HL-60 (cell line): ENCODE data around the gene EPS8L1.

Experiments used
- DNase-seq, 2 experiments: peaks; one replicate each; pipeline ENCODE4 v3.0.0-alpha.2; 2010 to 2020; ENCODE audit warnings: low read depth in 1 of 2, low spot score in 1 of 2
- H3K27ac ChIP-seq: fragments of 250-450 bp; sonication (Bioruptor Pico); replicated peaks from 2 replicates; pipeline ENCODE4 v1.5.1; 2020; ENCODE audit warnings: mild to moderate bottlenecking, moderate library complexity
- H3K27me3 ChIP-seq: fragments of 250-450 bp; sonication (Bioruptor Pico); 2 replicates; pipeline ENCODE4 v1.5.1; 2021; ENCODE audit warnings: mild to moderate bottlenecking, moderate library complexity; ENCODE audit not compliant: insufficient read depth, poor library complexity, severe bottlenecking
- H3K4me3 ChIP-seq: replicated peaks from 2 replicates; pipeline ENCODE4 v1.5.1; 2011; ENCODE audit warnings: mild to moderate bottlenecking, control low read depth, low read length; ENCODE audit not compliant: insufficient read depth
- GABPA ChIP-seq: IDR thresholded peaks from 2 replicates; pipeline ENCODE4 v1.6.1; 2012; ENCODE audit warnings: low read depth
- POLR2AphosphoS5 ChIP-seq: IDR thresholded peaks from 2 replicates; pipeline ENCODE4 v1.6.1; 2012; ENCODE audit warnings: low read depth
- SPI1 ChIP-seq: IDR thresholded peaks from 2 replicates; pipeline ENCODE4 v1.6.1; 2012; ENCODE audit warnings: low read depth, mild to moderate bottlenecking, borderline replicate concordance
- TF ChIP-seq, protein P1 (sequence below): IDR thresholded peaks from 2 replicates; pipeline ENCODE4 v1.6.1; 2012; ENCODE audit warnings: low read depth; ENCODE audit not compliant: insufficient replicate concordance
- TF ChIP-seq, protein P2 (sequence below): IDR thresholded peaks from one replicate; pipeline ENCODE4 v1.5.1; 2011; ENCODE audit warnings: low read length, control low read depth, inconsistent platforms; ENCODE audit not compliant: insufficient read depth

The EPS8L1 gene

DNA sequence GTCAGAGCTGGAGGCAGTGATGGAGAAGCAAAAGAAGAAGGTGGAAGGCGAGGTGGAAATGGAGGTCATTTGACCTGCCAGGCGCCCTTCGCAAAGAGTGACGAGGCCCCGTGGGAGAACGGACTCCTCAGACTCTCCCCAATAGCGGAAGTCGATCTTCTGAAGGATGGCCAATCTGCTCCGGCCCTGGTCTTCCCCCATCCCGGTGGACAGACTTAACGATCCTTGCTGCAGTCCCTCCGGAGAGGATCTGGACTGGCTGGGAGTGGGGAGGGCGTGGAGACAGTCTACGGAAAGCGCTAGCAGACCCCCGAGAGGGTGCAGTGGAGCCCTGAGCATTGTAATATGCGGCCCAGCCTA lies 11.9 kb downstream of the EPS8L1 start:
- no peak for TF ChIP-seq POLR2AphosphoS5
- TF ChIP-seq SPI1, result no peak
- TF ChIP-seq, protein P1, sequence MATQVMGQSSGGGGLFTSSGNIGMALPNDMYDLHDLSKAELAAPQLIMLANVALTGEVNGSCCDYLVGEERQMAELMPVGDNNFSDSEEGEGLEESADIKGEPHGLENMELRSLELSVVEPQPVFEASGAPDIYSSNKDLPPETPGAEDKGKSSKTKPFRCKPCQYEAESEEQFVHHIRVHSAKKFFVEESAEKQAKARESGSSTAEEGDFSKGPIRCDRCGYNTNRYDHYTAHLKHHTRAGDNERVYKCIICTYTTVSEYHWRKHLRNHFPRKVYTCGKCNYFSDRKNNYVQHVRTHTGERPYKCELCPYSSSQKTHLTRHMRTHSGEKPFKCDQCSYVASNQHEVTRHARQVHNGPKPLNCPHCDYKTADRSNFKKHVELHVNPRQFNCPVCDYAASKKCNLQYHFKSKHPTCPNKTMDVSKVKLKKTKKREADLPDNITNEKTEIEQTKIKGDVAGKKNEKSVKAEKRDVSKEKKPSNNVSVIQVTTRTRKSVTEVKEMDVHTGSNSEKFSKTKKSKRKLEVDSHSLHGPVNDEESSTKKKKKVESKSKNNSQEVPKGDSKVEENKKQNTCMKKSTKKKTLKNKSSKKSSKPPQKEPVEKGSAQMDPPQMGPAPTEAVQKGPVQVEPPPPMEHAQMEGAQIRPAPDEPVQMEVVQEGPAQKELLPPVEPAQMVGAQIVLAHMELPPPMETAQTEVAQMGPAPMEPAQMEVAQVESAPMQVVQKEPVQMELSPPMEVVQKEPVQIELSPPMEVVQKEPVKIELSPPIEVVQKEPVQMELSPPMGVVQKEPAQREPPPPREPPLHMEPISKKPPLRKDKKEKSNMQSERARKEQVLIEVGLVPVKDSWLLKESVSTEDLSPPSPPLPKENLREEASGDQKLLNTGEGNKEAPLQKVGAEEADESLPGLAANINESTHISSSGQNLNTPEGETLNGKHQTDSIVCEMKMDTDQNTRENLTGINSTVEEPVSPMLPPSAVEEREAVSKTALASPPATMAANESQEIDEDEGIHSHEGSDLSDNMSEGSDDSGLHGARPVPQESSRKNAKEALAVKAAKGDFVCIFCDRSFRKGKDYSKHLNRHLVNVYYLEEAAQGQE, result no peak
- TF ChIP-seq, protein P2, sequence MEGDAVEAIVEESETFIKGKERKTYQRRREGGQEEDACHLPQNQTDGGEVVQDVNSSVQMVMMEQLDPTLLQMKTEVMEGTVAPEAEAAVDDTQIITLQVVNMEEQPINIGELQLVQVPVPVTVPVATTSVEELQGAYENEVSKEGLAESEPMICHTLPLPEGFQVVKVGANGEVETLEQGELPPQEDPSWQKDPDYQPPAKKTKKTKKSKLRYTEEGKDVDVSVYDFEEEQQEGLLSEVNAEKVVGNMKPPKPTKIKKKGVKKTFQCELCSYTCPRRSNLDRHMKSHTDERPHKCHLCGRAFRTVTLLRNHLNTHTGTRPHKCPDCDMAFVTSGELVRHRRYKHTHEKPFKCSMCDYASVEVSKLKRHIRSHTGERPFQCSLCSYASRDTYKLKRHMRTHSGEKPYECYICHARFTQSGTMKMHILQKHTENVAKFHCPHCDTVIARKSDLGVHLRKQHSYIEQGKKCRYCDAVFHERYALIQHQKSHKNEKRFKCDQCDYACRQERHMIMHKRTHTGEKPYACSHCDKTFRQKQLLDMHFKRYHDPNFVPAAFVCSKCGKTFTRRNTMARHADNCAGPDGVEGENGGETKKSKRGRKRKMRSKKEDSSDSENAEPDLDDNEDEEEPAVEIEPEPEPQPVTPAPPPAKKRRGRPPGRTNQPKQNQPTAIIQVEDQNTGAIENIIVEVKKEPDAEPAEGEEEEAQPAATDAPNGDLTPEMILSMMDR, result no peak
- TF ChIP-seq GABPA, result no peak
- no peak for DNase-seq
- no peak overlapping the region for H3K4me3 ChIP-seq
- peaks cover 18% of the 10 kb centered on the region for H3K27me3 ChIP-seq
- no peak overlapping the region for H3K27ac ChIP-seq

DNA sequence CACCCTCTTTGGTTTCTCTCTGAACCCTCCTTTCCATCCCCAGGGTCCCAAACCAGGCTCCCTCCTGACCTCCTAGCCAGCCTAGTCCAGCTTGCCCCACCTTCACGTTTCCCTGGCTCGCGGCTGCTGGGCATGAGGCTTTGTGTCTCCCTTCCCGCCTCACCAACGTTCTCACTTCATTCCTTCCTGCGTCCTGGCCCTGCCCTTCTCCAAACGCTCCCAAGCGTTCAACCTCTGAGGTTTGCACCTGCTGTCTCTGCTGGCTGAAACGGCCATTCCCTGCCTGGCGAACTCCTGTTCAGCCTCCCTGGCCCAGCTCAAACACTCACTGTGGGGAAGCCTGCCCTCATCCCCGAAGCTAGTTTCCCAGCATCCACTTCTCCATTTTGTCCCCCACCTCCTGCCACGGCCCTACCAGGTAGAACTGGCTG lies 12.4 kb downstream of the EPS8L1 start:
- peaks cover 16% of the 10 kb centered on the region for H3K27me3 ChIP-seq
- 0 out of 2 replicates have a peak, but pooled peaks have one; percentile 1 for TF ChIP-seq SPI1
- TF ChIP-seq, protein P1, result no peak
- no peak overlapping the region for H3K27ac ChIP-seq
- no peak overlapping the region for H3K4me3 ChIP-seq
- no peak for DNase-seq

DNA sequence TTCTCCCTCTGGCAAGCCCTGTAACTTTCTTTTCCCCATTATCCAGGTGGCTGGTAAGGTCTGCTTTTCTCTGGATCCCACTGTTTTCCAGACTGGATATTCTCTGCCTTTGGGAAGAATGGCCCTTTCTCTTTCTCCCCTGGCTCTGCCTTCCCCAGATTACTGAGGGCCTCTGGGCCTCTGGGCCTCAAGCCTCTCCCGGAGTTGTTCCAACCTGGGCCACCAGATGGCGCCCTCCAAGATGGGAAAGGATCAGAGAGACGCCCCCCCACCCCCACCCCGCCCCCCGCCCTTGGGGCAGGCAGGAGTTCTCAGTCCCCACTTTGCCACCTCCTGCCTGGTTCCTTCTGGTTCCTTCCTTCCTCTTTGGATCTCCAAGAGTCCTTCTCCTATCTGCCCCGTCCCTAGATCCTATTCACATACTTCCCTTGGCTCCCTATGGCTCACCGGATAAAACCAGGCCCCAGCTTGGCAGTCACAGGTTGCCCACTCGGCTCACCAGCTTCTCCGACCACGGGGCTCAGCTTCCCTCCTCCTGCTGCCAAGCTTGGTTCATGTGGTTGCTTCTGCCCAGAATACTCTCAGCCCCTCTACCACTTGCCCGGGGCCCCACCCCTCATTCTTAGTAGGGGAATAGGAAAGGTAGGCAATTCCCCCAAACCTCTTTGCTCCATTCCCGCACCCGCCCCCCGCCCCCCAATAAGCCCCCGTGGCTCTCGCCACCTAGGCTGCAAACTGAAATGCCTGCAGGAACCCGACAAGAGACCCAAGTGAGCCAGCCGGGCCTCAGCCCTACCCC lies 13.1 kb downstream of the EPS8L1 start:
- no peak overlapping the region for H3K27ac ChIP-seq
- TF ChIP-seq GABPA, result no peak
- TF ChIP-seq, protein P2, result peak; percentile 32
- no peak for TF ChIP-seq POLR2AphosphoS5
- TF ChIP-seq SPI1, result 0 out of 2 replicates have a peak, but pooled peaks have one; percentile 0
- H3K27me3 ChIP-seq, result peaks cover 14% of the 10 kb centered on the region
- DNase-seq, result peak in 1 of 2 experiments; percentile 73
- no peak overlapping the region for H3K4me3 ChIP-seq

DNA sequence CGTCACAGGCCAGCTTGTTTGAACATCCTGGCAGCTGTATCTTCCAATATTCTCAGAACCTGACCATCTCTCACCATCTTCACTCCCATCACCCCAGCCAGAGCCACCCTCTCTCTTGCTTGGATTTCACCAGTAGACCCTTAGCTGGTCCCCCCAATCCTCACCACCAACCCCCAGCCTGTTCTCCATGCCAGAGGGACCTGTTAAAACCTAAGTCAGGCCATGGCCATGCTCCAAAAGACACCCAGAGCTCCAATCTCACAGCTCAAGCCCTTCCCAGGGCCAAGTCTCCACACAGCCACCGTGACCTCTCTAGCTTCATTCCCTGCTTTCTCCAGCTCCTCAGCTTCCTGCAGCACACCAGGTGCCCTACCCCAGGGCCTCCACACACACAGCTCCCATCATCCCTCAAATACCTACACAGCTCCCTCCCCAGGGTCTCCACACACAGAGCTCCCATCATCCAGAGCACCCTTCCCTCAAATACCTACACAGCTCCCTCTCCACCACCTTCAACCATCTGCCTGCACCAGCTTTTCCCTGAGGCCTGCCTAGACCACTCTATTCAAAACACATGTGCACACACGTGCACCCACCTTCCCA lies 13.8 kb downstream of the EPS8L1 start:
- TF ChIP-seq, protein P1, result no peak
- TF ChIP-seq SPI1 (no peak), GABPA (no peak)
- H3K27ac ChIP-seq, result no peak overlapping the region
- DNase-seq, result no peak
- H3K4me3 ChIP-seq, result no peak overlapping the region
- peaks cover 12% of the 10 kb centered on the region for H3K27me3 ChIP-seq
